OCI-LY7 (cell line): ENCODE data around the gene CEP152. TPM values are rescaled to one million over a fixed set of nuclear protein-coding genes. Genes with fewer than 3 reads are reported as not detected.

ENCODE experiments used
- BruUV-seq: library from RNA; stranded (reverse); fragments of 400-500 nt; replicated peaks from 2 replicates; lab custom pipeline; 2021; lab: Mats Ljungman, UMichigan
- CTCF ChIA-PET: fragments of 300-600 bp; sonication (Branson Sonifier 250); formaldehyde crosslinking; loops from one replicate; lab custom pipeline; 2022; ENCODE audit warnings: antibody characterized with exemption; ENCODE audit not compliant: unreplicated experiment; lab: Charles Lee
- POLR2A ChIA-PET: fragments of 300-600 bp; sonication (Branson Sonifier 250); formaldehyde crosslinking; loops from one replicate; lab custom pipeline; 2022; ENCODE audit warnings: antibody characterized with exemption; lab: Charles Lee
- DNase-seq: peaks from one replicate; pipeline ENCODE4 v3.0.0-alpha.2; 2015; ENCODE audit warnings: low spot score
- H2AFZ ChIP-seq: fragments of 200-600 bp; sonication (generic), shearing (Covaris generic); 2 replicates; pipeline ENCODE4 v1.6.1; 2014; ENCODE audit warnings: mild to moderate bottlenecking, antibody characterized with exemption, low read length, moderate library complexity
- H3K27ac ChIP-seq: fragments of 200-600 bp; sonication (generic); 2 replicates; pipeline ENCODE4 v1.5.1; 2014; ENCODE audit warnings: mixed run types, low read depth, mild to moderate bottlenecking, moderate library complexity, low read length, inconsistent platforms; ENCODE audit not compliant: poor library complexity, severe bottlenecking
- H3K36me3 ChIP-seq: fragments of 200-600 bp; sonication (generic); 2 replicates; pipeline ENCODE4 v1.6.1; 2014; ENCODE audit warnings: mild to moderate bottlenecking, antibody characterized with exemption, low read length, moderate library complexity, mixed read lengths; ENCODE audit not compliant: insufficient read depth
- H3K4me1 ChIP-seq: fragments of 200-600 bp; sonication (generic); 2 replicates; pipeline ENCODE4 v1.5.1; 2014; ENCODE audit warnings: mild to moderate bottlenecking, low read length; ENCODE audit not compliant: insufficient read depth, poor library complexity, severe bottlenecking
- H3K4me2 ChIP-seq: fragments of 200-600 bp; sonication (generic); 2 replicates; pipeline ENCODE4 v1.6.1; 2014; ENCODE audit warnings: mild to moderate bottlenecking, low read length
- H3K4me3 ChIP-seq: fragments of 200-600 bp; sonication (generic); 2 replicates; pipeline ENCODE4 v1.5.1; 2014; ENCODE audit warnings: mild to moderate bottlenecking, low read depth, low read length; ENCODE audit not compliant: poor library complexity, severe bottlenecking
- H3K79me2 ChIP-seq: fragments of 200-600 bp; sonication (generic); 2 replicates; pipeline ENCODE4 v1.6.1; 2016; ENCODE audit warnings: low read depth, mild to moderate bottlenecking, low read length, moderate library complexity, mixed read lengths; ENCODE audit not compliant: insufficient read depth
- H3K9me2 ChIP-seq: fragments of 200-600 bp; sonication (generic); 2 replicates; pipeline ENCODE4 v1.6.1; 2016; ENCODE audit warnings: mild to moderate bottlenecking, low read length, mixed read lengths; ENCODE audit not compliant: insufficient read depth
- H3K9me3 ChIP-seq: fragments of 200-600 bp; sonication (generic); 2 replicates; pipeline ENCODE4 v1.6.1; 2014; ENCODE audit warnings: mild to moderate bottlenecking, mixed run types, low read length, mixed read lengths
- H4K20me1 ChIP-seq: fragments of 200-600 bp; sonication (generic); 2 replicates; pipeline ENCODE4 v1.6.1; 2014; ENCODE audit warnings: mild to moderate bottlenecking, antibody characterized with exemption, low read length, moderate library complexity, mixed read lengths; ENCODE audit not compliant: insufficient read depth
- EZH2phosphoT487 ChIP-seq: fragments of 200-600 bp; sonication (generic); IDR thresholded peaks from 2 replicates; pipeline ENCODE4 v1.6.1; 2018; ENCODE audit warnings: low read depth, borderline replicate concordance, mild to moderate bottlenecking, mixed run types, antibody characterized with exemption, low read length, moderate library complexity, mixed read lengths
- intact Hi-C: fragments of 100-400 bp; cut with micrococcal nuclease; formaldehyde crosslinking; loops from one replicate; pipeline ENCODE4 v1.10.0; 2022; ENCODE audit not compliant: unreplicated experiment
- total RNA-seq, 2 experiments: library from RNA; depleted of rRNA in 1 of 2; stranded (reverse); fragments of >200 nt in 1 of 2; shearing (Covaris generic) in 1 of 2; gene quantifications; 2 replicates each; pipeline ENCODE4 v1.2.3, GENCODE V29; 2014 to 2022
- TF ChIP-seq, protein P1 (sequence below): fragments of 200-600 bp; sonication (generic); conservative IDR thresholded peaks from 2 replicates; pipeline ENCODE4 v1.5.1; 2014; ENCODE audit warnings: mild to moderate bottlenecking, antibody characterized with exemption, low read length, moderate library complexity, mixed read lengths

CEP152 gene
- total RNA-seq, 2 experiments from 2014 or later, result 37.6 to 44.9 TPM

DNA sequence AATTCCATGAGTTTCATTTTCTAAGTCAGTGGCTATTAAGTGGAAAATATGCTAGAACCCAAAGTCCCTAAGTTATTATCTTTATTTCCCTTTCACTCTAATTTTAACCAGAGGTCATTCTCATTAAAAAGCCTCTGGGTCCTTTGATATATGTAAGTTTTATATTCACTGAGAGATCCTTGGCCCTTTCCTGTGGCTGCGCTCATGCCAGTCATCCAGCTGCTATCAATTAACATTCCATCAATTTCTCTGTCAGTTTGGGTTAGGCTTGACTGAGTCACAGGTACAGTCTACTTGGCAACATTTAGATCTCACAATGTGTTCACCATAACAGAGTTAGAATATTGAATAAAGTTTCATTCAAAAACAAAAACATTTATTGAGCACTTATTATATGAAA lies 107.3 kb downstream of the CEP152 start:
- no peaks in the 10 kb centered on the region for H3K9me2 ChIP-seq
- H2AFZ ChIP-seq, result no peak overlapping the region
- BruUV-seq, result no TSS peak
- no peaks in the 10 kb centered on the region for H3K4me1 ChIP-seq
- H3K27ac ChIP-seq, result no peak overlapping the region
- DNase-seq, result no peak
- ChIA-PET POLR2A (interaction anchor here (0.6 kb wide), 1 partner anchor 423 kb away, joined by 3 read pairs; no protein-coding TSS in a partner anchor), CTCF (no interaction called here)
- H3K4me3 ChIP-seq, result no peak overlapping the region
- H3K36me3 ChIP-seq, result no peaks in the 10 kb centered on the region
- no peaks in the 10 kb centered on the region for H3K79me2 ChIP-seq
- H3K9me3 ChIP-seq, result no peaks in the 10 kb centered on the region; the same call in 1 of the 2 replicates
- no peak for TF ChIP-seq EZH2phosphoT487
- TF ChIP-seq, protein P1, sequence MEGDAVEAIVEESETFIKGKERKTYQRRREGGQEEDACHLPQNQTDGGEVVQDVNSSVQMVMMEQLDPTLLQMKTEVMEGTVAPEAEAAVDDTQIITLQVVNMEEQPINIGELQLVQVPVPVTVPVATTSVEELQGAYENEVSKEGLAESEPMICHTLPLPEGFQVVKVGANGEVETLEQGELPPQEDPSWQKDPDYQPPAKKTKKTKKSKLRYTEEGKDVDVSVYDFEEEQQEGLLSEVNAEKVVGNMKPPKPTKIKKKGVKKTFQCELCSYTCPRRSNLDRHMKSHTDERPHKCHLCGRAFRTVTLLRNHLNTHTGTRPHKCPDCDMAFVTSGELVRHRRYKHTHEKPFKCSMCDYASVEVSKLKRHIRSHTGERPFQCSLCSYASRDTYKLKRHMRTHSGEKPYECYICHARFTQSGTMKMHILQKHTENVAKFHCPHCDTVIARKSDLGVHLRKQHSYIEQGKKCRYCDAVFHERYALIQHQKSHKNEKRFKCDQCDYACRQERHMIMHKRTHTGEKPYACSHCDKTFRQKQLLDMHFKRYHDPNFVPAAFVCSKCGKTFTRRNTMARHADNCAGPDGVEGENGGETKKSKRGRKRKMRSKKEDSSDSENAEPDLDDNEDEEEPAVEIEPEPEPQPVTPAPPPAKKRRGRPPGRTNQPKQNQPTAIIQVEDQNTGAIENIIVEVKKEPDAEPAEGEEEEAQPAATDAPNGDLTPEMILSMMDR, result no peak
- intact Hi-C loops, result no loop called here
- no peak overlapping the region for H3K4me2 ChIP-seq
- no peaks in the 10 kb centered on the region for H4K20me1 ChIP-seq

DNA sequence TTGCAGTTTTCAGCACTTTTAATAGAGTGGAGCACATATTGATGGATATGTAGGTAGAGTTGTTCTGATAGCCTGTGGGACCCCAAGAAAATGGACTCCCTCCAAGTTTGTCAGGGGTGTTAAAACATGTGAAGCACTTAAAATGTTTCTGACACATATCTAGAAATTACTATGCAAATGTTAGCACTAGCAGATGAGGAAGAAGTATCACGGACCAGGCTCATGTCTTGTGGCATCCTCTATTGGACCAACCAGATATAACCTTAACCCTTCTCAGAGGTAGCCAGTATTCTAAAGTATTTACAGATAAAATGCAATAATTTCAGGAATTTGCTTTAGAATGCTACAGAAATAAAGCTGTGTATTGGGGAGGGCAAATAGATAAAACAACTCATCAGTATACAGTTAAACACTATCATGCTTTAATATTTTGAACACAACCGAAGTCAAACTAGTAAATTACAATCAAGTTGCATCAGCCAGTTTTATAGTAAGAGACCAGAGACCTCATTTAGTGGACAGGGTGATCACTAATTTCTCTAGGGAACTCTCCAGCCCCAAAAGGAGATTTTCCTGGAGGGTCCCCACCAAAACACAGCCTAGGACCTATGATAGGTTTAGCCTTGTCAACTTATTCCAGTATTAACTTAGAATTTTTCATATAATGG lies 108.2 kb downstream of the CEP152 start:
- H3K36me3 ChIP-seq, result no peaks in the 10 kb centered on the region
- H3K4me2 ChIP-seq, result no peak overlapping the region
- intact Hi-C loops, result no loop called here
- no peak overlapping the region for H3K27ac ChIP-seq
- no peak overlapping the region for H2AFZ ChIP-seq
- no TSS peak for BruUV-seq
- no peaks in the 10 kb centered on the region for H4K20me1 ChIP-seq
- no peak for TF ChIP-seq EZH2phosphoT487
- TF ChIP-seq, protein P1, result no peak
- no peaks in the 10 kb centered on the region for H3K79me2 ChIP-seq
- CTCF ChIA-PET, result no interaction called here
- no peaks in the 10 kb centered on the region for H3K4me1 ChIP-seq
- POLR2A ChIA-PET, result no interaction called here
- no peaks in the 10 kb centered on the region for H3K9me2 ChIP-seq
- no peak overlapping the region for H3K4me3 ChIP-seq
- no peaks in the 10 kb centered on the region; the same call in 1 of the 2 replicates for H3K9me3 ChIP-seq
- DNase-seq, result no peak

DNA sequence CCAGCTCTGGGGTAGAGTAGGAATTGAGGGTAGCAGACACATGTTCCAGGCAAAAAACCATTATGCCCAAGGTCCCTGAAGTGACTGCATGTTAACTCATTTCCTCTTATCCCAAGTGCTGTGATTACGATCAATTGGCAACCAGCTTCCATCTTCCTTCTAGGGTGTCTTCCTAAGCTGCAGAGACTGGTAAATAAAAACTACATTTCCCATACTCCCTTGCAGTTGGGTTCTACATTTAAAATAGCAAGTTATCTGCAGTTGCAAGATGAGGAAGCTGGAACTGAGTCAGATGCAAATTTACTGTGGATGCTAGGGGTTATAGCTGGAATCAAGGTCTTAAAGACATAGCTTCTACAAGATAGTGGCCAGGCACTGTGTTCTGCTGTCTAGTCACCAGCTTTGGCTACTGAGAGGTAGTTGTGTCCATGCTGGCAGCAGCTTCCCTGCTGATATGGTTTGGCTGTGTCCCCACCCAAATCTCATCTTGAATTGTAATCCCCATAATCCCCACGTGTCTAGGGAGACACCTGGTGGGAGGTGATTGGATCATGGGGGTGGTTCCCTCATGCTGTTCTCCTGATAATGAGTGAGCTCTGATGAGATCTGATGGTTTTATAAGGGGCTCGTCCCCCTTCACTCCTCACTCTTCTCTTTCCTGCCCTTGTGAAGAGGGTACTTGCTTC lies 114.1 kb downstream of the CEP152 start:
- Histone ChIP-seq H3K4me2 (no peak overlapping the region), H3K27ac (no peak overlapping the region), H3K9me3 (no peaks in the 10 kb centered on the region), H3K4me1 (no peaks in the 10 kb centered on the region), H3K79me2 (no peaks in the 10 kb centered on the region), H3K9me2 (no peaks in the 10 kb centered on the region), H3K36me3 (no peaks in the 10 kb centered on the region), H2AFZ (no peak overlapping the region), H3K4me3 (no peak overlapping the region), H4K20me1 (no peaks in the 10 kb centered on the region)
- ChIA-PET POLR2A (interaction anchor here (0.7 kb wide), 1 partner anchor 13 kb away, joined by 3 read pairs; no protein-coding TSS in a partner anchor), CTCF (no interaction called here)
- no peak for DNase-seq
- intact Hi-C loops, result no loop called here
- TF ChIP-seq, protein P1, result no peak
- TF ChIP-seq EZH2phosphoT487, result no peak
- BruUV-seq, result no TSS peak
